T-helper 2 cell treated with Interferon-gamma antibody and Interleukin-4, amounts not matched to agents 5 μg/mL and 100 μg/mL, for 36 hours (primary cell): ENCODE data around the gene HCAR2.
"Not testable (repeated sequence)": the region's sequence is repeated elsewhere in the genome, so short reads cannot be mapped to it uniquely, and the experiment has no call there.

Experiments
- DNase-seq: peaks from one replicate; pipeline ENCODE4 v3.0.0; 2021; ENCODE audit warnings: low spot score
- H3K27ac Mint-ChIP-seq: one replicate; pipeline ENCODE4 v1.8.0; 2021; ENCODE audit warnings: mild to moderate bottlenecking, mixed read lengths
- H3K27me3 Mint-ChIP-seq: one replicate; pipeline ENCODE4 v1.8.0; 2021; ENCODE audit warnings: low read depth, mixed read lengths
- H3K36me3 Mint-ChIP-seq: one replicate; pipeline ENCODE4 v1.8.0; 2021; ENCODE audit warnings: low read depth, mixed read lengths
- H3K4me1 Mint-ChIP-seq: one replicate; pipeline ENCODE4 v1.8.0; 2021; ENCODE audit warnings: low read depth, mixed read lengths
- H3K4me3 Mint-ChIP-seq: one replicate; pipeline ENCODE4 v1.8.0; 2022; ENCODE audit warnings: mild to moderate bottlenecking, moderate library complexity, mixed read lengths
- H3K9me3 Mint-ChIP-seq: one replicate; pipeline ENCODE4 v1.8.0; 2021; ENCODE audit warnings: mixed read lengths

HCAR2 gene

GRCh38 chr12:122665349-122665748 is 37.8 kb downstream of the HCAR2 start:
- no peak overlapping the region for H3K27ac Mint-ChIP-seq
- H3K9me3 Mint-ChIP-seq, result no peaks in the 10 kb centered on the region
- peaks cover 1% of the 10 kb centered on the region for H3K36me3 Mint-ChIP-seq
- no peaks in the 10 kb centered on the region for H3K27me3 Mint-ChIP-seq
- H3K4me3 Mint-ChIP-seq, result no peak overlapping the region
- no peak for DNase-seq
- no peaks in the 10 kb centered on the region for H3K4me1 Mint-ChIP-seq

GRCh38 chr12:122661938-122662337 is 41.2 kb downstream of the HCAR2 start:
- Mint-ChIP-seq H3K4me3 (no peak overlapping the region), H3K4me1 (no peaks in the 10 kb centered on the region), H3K36me3 (peaks cover 2% of the 10 kb centered on the region), H3K9me3 (no peaks in the 10 kb centered on the region), H3K27me3 (no peaks in the 10 kb centered on the region), H3K27ac (no peak overlapping the region)
- DNase-seq, result no peak

- H3K27ac Mint-ChIP-seq, result no peak overlapping the region
- no peaks in the 10 kb centered on the region for H3K4me1 Mint-ChIP-seq
- peaks cover 4% of the 10 kb centered on the region for H3K36me3 Mint-ChIP-seq
- H3K4me3 Mint-ChIP-seq, result no peak overlapping the region
- H3K9me3 Mint-ChIP-seq, result no peaks in the 10 kb centered on the region
- DNase-seq, result no peak
- no peaks in the 10 kb centered on the region for H3K27me3 Mint-ChIP-seq
Observed at GRCh38 chr12:122661246-122661645, 41.9 kb downstream of the HCAR2 start.

DNA sequence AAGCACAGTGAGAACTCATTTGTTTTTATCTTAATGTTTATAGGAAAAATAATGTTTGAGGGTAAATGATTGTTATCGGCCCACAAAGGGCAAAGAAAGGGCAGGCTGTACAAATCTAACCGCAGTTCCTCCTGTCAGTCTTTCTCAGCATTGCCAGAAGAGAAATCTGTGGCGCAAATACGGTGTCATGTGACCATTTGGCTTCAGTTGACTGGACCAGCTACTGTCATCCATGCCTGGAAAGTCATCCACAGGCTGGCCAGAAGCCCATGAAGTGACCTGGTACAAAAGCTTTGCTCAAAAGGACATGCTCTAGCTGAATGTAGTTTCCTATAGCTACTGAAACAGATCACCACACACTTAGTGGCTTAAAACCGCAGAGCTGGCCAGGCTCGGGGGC is 43.6 kb downstream of the HCAR2 start:
- Mint-ChIP-seq H3K4me1 (no peaks in the 10 kb centered on the region), H3K9me3 (no peaks in the 10 kb centered on the region), H3K27me3 (no peaks in the 10 kb centered on the region), H3K4me3 (no peak overlapping the region), H3K36me3 (peaks cover 4% of the 10 kb centered on the region), H3K27ac (no peak overlapping the region)
- DNase-seq, result no peak

DNA sequence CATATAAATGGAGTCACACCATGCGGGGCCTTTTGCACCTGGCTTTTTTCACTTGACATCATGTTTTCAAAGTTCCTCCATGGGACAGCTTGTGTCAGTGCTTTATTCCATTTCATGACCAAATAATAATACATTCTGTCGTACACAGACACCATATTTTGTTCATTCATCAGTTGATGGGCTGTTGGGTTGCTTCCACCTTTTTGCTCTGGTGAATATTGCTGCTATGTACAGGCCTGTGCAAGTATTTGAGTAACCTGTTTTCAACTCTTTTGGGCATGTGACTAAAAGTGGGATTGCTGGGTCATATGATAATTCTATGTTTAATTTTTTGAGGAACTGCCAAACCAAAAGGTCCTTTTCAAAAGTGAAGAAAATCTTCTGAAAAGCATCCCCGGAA is 46.9 kb downstream of the HCAR2 start:
- no peak for DNase-seq
- H3K27me3 Mint-ChIP-seq, result no peaks in the 10 kb centered on the region

DNA sequence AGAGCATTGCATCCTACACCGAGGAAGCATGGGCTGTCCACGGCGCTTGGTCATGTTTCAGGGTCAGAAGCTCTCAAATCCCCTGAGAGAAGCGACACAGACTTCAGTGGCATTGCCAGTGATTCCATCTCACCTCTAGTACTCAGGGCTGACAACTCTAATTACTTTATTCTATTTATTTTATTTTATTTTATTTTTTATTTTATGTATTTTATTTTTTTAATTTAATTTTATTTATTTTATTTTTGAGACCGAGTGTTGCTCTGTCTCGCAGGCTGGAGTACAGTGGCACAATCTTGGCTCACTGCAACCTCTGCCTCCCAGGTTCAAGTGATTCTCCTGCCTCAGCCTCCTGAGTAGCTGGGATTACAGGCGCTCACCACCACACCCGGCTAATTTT is 49.9 kb downstream of the HCAR2 start:
- not testable (repeated sequence) for H3K36me3 Mint-ChIP-seq, H3K9me3 Mint-ChIP-seq, H3K4me3 Mint-ChIP-seq

More for the DNA sequence above, 46.9 kb downstream of the HCAR2 start:
- H3K27ac Mint-ChIP-seq, result no peak overlapping the region
- no peaks in the 10 kb centered on the region for H3K9me3 Mint-ChIP-seq
- H3K4me3 Mint-ChIP-seq, result no peak overlapping the region
- H3K36me3 Mint-ChIP-seq, result peaks cover 3% of the 10 kb centered on the region
- no peaks in the 10 kb centered on the region for H3K4me1 Mint-ChIP-seq

DNA sequence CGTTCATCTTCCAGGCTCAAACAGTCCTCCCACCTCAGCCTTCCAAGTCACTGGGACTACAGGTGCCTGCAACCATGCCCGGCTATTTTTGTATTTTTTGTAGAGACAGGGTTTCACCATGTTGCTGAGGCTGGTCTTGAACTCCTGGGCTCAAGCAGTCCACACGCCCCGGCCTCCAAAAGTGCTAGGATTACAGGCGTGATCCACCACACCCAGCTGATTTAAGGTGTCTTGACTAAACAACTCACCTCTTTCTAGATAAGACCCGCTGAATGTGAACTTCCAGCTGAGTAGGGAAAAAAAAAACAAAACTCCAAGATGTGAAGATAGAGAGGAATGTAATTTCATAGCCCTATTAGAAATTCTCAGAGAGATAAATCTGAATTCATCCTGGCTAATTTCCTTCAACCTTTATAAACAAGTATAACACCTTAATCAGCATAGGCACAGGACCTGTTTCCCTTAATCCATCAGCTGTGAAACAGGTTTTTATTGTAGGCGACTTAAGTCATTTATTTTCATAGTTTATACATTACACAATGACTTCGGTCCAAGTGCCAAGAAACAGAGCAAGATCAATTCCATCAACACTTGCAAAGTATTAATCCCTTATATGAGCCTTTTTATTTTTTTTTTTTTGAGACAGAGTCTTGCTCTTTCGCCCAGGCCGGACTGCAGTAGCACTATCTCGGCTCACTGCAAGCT is 51.5 kb downstream of the HCAR2 start:
- peaks cover 4% of the 10 kb centered on the region for H3K4me1 Mint-ChIP-seq
- DNase-seq, result no peak
- peaks cover 3% of the 10 kb centered on the region for H3K36me3 Mint-ChIP-seq
- no peak overlapping the region for H3K4me3 Mint-ChIP-seq
- no peaks in the 10 kb centered on the region for H3K9me3 Mint-ChIP-seq
- no peaks in the 10 kb centered on the region for H3K27me3 Mint-ChIP-seq
- H3K27ac Mint-ChIP-seq, result no peak overlapping the region

More for the DNA sequence above, 49.9 kb downstream of the HCAR2 start:
- H3K27ac Mint-ChIP-seq, DNase-seq, H3K27me3 Mint-ChIP-seq, H3K4me1 Mint-ChIP-seq: not testable (repeated sequence)
